Osteocyte (in vitro differentiated cells): ENCODE data around the gene FMN2. TPM values are rescaled to one million over a fixed set of nuclear protein-coding genes. Genes with fewer than 3 reads are reported as not detected.

Experiments
- DNase-seq: peaks from one replicate; pipeline ENCODE4 v3.0.0; 2021; ENCODE audit warnings: mixed read lengths; ENCODE audit not compliant: unreplicated experiment; ENCODE audit errors: extremely low spot score
- H3K27ac Mint-ChIP-seq: one replicate; pipeline ENCODE4 v1.8.0; 2021; ENCODE audit warnings: mild to moderate bottlenecking, mixed read lengths; ENCODE audit not compliant: unreplicated experiment
- H3K27me3 Mint-ChIP-seq: one replicate; pipeline ENCODE4 v1.8.0; 2021; ENCODE audit warnings: mixed read lengths; ENCODE audit not compliant: unreplicated experiment
- H3K36me3 Mint-ChIP-seq: one replicate; pipeline ENCODE4 v1.8.0; 2021; ENCODE audit warnings: mixed read lengths; ENCODE audit not compliant: unreplicated experiment
- H3K4me1 Mint-ChIP-seq: one replicate; pipeline ENCODE4 v1.8.0; 2021; ENCODE audit warnings: mixed read lengths; ENCODE audit not compliant: unreplicated experiment
- H3K4me3 Mint-ChIP-seq: one replicate; pipeline ENCODE4 v1.8.0; 2021; ENCODE audit warnings: mild to moderate bottlenecking, moderate library complexity, mixed read lengths; ENCODE audit not compliant: unreplicated experiment
- H3K9me3 Mint-ChIP-seq: one replicate; pipeline ENCODE4 v1.8.0; 2021; ENCODE audit warnings: mixed read lengths; ENCODE audit not compliant: unreplicated experiment
- total RNA-seq: library from RNA; stranded (reverse); gene quantifications from 2 replicates; pipeline ENCODE4 v1.2.1, GENCODE V29; 2021
- TF ChIP-seq, protein P1 (sequence below): fragments of 200-600 bp; sonication (generic); IDR thresholded peaks from 2 replicates; pipeline ENCODE4 v1.5.0; 2021; ENCODE audit warnings: antibody characterized with exemption, mild to moderate bottlenecking, moderate library complexity

Gene FMN2
- total RNA-seq, 1 donor from 2014 or later, result 8.6 TPM

- TF ChIP-seq, protein P1, sequence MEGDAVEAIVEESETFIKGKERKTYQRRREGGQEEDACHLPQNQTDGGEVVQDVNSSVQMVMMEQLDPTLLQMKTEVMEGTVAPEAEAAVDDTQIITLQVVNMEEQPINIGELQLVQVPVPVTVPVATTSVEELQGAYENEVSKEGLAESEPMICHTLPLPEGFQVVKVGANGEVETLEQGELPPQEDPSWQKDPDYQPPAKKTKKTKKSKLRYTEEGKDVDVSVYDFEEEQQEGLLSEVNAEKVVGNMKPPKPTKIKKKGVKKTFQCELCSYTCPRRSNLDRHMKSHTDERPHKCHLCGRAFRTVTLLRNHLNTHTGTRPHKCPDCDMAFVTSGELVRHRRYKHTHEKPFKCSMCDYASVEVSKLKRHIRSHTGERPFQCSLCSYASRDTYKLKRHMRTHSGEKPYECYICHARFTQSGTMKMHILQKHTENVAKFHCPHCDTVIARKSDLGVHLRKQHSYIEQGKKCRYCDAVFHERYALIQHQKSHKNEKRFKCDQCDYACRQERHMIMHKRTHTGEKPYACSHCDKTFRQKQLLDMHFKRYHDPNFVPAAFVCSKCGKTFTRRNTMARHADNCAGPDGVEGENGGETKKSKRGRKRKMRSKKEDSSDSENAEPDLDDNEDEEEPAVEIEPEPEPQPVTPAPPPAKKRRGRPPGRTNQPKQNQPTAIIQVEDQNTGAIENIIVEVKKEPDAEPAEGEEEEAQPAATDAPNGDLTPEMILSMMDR, result no peak
- no peak for DNase-seq
- Mint-ChIP-seq H3K36me3 (no peaks in the 10 kb centered on the region), H3K27ac (no peak overlapping the region), H3K27me3 (no peaks in the 10 kb centered on the region), H3K9me3 (no peaks in the 10 kb centered on the region), H3K4me3 (no peak overlapping the region), H3K4me1 (peaks cover 7% of the 10 kb centered on the region)
These were observed 310.0 kb downstream of the FMN2 start for GRCh38 chr1:240401731-240402130.

DNA sequence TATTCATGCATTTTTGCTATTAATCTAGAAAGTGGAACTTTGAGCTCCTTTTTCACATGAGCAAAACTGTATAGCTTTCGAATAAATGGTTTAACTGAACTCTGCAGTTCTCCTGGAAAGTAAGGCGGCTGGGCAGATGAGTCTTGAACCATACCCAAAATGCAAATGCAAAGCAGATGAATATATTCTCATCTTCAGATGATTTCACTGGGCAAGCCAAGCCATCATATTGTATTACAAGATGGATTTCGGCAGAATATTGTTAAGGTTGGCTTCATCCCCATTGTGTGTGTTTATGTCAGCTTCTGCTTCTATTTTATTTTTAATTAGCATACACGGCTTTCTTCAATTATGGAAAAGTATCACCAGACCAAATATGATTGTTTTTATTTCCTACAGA is 310.6 kb downstream of the FMN2 start:
- Mint-ChIP-seq H3K4me3 (no peak overlapping the region), H3K4me1 (peaks cover 7% of the 10 kb centered on the region), H3K36me3 (no peaks in the 10 kb centered on the region), H3K27me3 (no peaks in the 10 kb centered on the region), H3K27ac (no peak overlapping the region), H3K9me3 (no peaks in the 10 kb centered on the region)
- TF ChIP-seq, protein P1, result no peak
- DNase-seq, result no peak

GRCh38 chr1:240404286-240404685 is 312.6 kb downstream of the FMN2 start:
- no peak for DNase-seq
- H3K27ac Mint-ChIP-seq, result no peak overlapping the region
- peaks cover 3% of the 10 kb centered on the region for H3K4me1 Mint-ChIP-seq
- TF ChIP-seq, protein P1, result no peak
- H3K4me3 Mint-ChIP-seq, result no peak overlapping the region
- no peaks in the 10 kb centered on the region for H3K36me3 Mint-ChIP-seq
- no peaks in the 10 kb centered on the region for H3K9me3 Mint-ChIP-seq
- H3K27me3 Mint-ChIP-seq, result no peaks in the 10 kb centered on the region

DNA sequence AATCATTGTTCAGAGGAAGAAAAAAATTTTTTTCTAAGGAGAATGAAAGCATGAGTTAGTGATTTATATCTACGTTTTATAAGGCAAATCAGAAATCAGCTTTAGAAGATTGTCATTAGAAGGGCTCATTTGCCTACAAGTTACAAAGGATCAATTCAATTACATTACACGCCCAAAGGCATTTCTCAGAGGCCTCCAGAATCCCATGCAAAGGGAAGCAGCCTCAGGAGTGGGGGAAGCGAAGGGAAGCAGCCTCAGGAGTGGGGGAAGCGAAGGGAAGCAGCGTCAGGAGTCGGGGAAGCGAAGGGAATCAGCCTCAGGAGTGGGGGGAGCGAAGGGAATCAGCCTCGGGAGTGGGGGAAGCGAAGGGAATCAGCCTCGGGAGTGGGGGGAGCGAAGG is 314.1 kb downstream of the FMN2 start:
- no peaks in the 10 kb centered on the region for H3K27me3 Mint-ChIP-seq
- H3K27ac Mint-ChIP-seq, result no peak overlapping the region
- H3K4me3 Mint-ChIP-seq, result no peak overlapping the region

GRCh38 chr1:240407407-240407806 is 315.7 kb downstream of the FMN2 start:
- H3K4me3 Mint-ChIP-seq, result no peak overlapping the region
- H3K27me3 Mint-ChIP-seq, result no peaks in the 10 kb centered on the region
- no peak overlapping the region for H3K27ac Mint-ChIP-seq
- TF ChIP-seq, protein P1, result no peak
- no peaks in the 10 kb centered on the region for H3K9me3 Mint-ChIP-seq
- H3K4me1 Mint-ChIP-seq, result no peaks in the 10 kb centered on the region
- H3K36me3 Mint-ChIP-seq, result no peaks in the 10 kb centered on the region
- no peak for DNase-seq

More for the DNA sequence above, 314.1 kb downstream of the FMN2 start:
- no peak for DNase-seq
- TF ChIP-seq, protein P1, result no peak
- Mint-ChIP-seq H3K36me3 (no peaks in the 10 kb centered on the region), H3K4me1 (no peaks in the 10 kb centered on the region), H3K9me3 (no peaks in the 10 kb centered on the region)
